NCI-H128 (cell line): ENCODE results near the gene IDI1.
"Not testable (repeated sequence)": the region's sequence is repeated elsewhere in the genome, so short reads cannot be mapped to it uniquely, and the experiment has no call there.

ENCODE experiments used
- DNase-seq: peaks from one replicate; lab custom pipeline; 2025; ENCODE audit not compliant: unreplicated experiment; lab: John Stamatoyannopoulos, UW

IDI1 gene

GRCh38 chr10:1036341-1036791 lies 12.6 kb downstream of the IDI1 start:
- DNase-seq = no peak

- DNase-seq = no peak
These were observed 13.7 kb downstream of the IDI1 start for GRCh38 chr10:1035201-1035600.

GRCh38 chr10:1034758-1035157 lies 14.2 kb downstream of the IDI1 start:
- DNase-seq = no peak

GRCh38 chr10:1033601-1034000 lies 15.3 kb downstream of the IDI1 start:
- DNase-seq = no peak

GRCh38 chr10:1029838-1030237 lies 19.1 kb downstream of the IDI1 start:
- DNase-seq = no peak

- no peak for DNase-seq
These were observed 22.3 kb downstream of the IDI1 start for GRCh38 chr10:1026578-1026977.

- no peak for DNase-seq
These were observed 23.2 kb downstream of the IDI1 start, which contains the start of gene IDI2 for GRCh38 chr10:1025683-1026082. IDI2 (minus strand) TSS chr10:1025859; CDS start chr10:1024723, 1,136 bp downstream.

GRCh38 chr10:1024103-1024502 lies 24.8 kb downstream of the IDI1 start:
- no peak for DNase-seq

GRCh38 chr10:1022413-1022812 lies 26.5 kb downstream of the IDI1 start:
- DNase-seq = no peak

GRCh38 chr10:1020958-1021357 lies 28.0 kb downstream of the IDI1 start:
- no peak for DNase-seq

GRCh38 chr10:1020460-1020859 lies 28.5 kb downstream of the IDI1 start:
- DNase-seq = no peak

- no peak for DNase-seq
These were observed 29.6 kb downstream of the IDI1 start for GRCh38 chr10:1019362-1019761.

- DNase-seq = no peak
These were observed 33.2 kb downstream of the IDI1 start for GRCh38 chr10:1015688-1016087.

GRCh38 chr10:1011696-1012095 lies 37.2 kb downstream of the IDI1 start:
- DNase-seq = no peak

GRCh38 chr10:1010703-1011102 lies 38.2 kb downstream of the IDI1 start:
- DNase-seq = no peak

GRCh38 chr10:1009947-1010346 lies 39.0 kb downstream of the IDI1 start:
- DNase-seq = not testable (repeated sequence)

GRCh38 chr10:1009071-1009494 lies 39.8 kb downstream of the IDI1 start:
- DNase-seq = no peak

- no peak for DNase-seq
These were observed 41.3 kb downstream of the IDI1 start for GRCh38 chr10:1007583-1007982.

GRCh38 chr10:1006573-1006972 lies 42.3 kb downstream of the IDI1 start:
- DNase-seq = no peak

GRCh38 chr10:1003884-1004670 lies 44.8 kb downstream of the IDI1 start:
- no peak for DNase-seq

GRCh38 chr10:1002425-1003006 lies 46.4 kb downstream of the IDI1 start:
- DNase-seq = no peak

- DNase-seq = no peak
These were observed 51.5 kb downstream of the IDI1 start for GRCh38 chr10:997266-998022.
